ENCODE measurements around the gene CCR3.

DNA sequence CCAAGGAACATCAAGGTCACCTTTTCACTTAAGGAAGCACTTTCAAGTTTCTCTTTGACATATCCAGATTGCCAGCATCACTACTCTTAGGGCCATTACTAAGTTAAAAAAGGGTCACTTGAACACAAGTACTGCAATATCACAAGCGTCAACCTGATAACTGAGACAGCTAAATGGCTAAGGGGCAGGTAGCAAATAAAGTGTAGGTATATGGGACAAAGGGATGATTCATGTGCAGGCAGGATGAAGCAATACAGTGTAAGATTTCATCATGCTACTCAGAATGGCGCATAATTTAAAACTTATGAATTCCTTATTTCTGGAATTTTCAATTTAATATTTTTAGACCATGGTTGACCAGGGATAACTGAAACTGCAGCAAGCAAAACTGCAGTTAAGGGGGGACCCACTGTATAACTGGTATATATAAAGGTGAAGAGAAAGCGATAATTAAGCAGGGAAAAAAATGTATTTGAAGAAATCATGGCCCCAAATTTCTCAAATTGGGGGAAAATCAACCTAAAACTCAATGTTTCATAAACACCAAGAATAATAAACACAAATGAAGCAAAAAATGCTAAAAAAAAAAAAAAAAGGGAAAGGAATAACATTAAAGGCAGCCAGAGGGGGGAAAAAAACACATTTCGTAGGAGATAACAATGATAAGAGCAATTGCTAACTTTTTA is 47.2 kb upstream of the CCR3 start:
- TF ChIP-seq, protein P1, sequence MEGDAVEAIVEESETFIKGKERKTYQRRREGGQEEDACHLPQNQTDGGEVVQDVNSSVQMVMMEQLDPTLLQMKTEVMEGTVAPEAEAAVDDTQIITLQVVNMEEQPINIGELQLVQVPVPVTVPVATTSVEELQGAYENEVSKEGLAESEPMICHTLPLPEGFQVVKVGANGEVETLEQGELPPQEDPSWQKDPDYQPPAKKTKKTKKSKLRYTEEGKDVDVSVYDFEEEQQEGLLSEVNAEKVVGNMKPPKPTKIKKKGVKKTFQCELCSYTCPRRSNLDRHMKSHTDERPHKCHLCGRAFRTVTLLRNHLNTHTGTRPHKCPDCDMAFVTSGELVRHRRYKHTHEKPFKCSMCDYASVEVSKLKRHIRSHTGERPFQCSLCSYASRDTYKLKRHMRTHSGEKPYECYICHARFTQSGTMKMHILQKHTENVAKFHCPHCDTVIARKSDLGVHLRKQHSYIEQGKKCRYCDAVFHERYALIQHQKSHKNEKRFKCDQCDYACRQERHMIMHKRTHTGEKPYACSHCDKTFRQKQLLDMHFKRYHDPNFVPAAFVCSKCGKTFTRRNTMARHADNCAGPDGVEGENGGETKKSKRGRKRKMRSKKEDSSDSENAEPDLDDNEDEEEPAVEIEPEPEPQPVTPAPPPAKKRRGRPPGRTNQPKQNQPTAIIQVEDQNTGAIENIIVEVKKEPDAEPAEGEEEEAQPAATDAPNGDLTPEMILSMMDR (IDR thresholded peaks at IDR 0.05; ENCODE audit: low read depth, low read length): no peak
- TF ChIP-seq MYC (IDR thresholded peaks at IDR 0.05; ENCODE audit: low read depth, low read length) (no peak), POLR2A (IDR thresholded peaks at IDR 0.05; ENCODE audit: extremely low read depth, insufficient read length) (no peak)
- TF ChIP-seq, protein P2, sequence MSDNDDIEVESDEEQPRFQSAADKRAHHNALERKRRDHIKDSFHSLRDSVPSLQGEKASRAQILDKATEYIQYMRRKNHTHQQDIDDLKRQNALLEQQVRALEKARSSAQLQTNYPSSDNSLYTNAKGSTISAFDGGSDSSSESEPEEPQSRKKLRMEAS (IDR thresholded peaks at IDR 0.05; ENCODE audit: low read depth, low read length): no peak
